ENCODE results near the gene CCDC12.

DNA sequence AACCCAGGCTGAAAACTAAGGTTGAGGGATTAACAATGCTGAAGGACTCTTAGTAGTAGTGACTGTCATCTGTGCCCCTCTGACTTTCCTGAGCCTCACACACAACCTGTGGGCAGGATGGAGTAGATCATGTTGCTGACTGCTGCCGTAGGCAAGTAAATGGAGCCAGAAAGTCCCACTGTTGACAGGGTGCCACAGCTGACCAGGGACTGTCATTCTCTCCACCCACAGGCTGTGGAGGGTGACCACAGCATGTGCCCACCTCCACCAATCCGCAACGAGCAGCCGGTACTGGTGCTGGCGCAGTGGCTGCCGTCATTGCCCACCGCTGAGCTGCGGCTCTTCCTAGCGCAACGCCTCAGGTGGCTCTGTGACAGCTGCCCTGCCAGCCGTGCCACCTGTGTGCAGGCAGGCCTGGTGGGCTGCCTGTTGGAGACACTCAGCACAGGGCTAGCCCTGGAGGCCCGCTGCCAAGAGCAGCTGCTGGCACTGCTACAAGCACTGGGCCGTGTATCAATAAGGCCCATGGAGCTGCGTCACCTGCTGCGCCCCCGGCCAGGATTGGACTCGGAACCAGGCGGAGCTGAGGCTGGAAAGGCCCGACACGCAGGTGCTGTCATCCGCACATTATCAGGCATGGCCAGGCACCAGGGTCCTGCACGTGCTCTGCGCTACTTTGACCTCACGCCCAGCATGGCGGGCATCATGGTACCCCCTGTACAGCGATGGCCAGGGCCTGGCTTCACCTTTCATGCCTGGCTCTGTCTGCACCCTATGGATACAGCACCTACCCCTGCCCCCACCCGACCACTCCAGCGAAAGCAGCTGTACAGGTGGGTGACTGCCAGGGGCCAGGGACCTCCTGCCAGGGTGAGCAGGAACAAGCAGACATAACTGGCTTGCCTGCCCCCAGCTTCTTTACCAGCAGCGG is 18.5 kb upstream of the CCDC12 start:
- TF ChIP-seq, protein P1, sequence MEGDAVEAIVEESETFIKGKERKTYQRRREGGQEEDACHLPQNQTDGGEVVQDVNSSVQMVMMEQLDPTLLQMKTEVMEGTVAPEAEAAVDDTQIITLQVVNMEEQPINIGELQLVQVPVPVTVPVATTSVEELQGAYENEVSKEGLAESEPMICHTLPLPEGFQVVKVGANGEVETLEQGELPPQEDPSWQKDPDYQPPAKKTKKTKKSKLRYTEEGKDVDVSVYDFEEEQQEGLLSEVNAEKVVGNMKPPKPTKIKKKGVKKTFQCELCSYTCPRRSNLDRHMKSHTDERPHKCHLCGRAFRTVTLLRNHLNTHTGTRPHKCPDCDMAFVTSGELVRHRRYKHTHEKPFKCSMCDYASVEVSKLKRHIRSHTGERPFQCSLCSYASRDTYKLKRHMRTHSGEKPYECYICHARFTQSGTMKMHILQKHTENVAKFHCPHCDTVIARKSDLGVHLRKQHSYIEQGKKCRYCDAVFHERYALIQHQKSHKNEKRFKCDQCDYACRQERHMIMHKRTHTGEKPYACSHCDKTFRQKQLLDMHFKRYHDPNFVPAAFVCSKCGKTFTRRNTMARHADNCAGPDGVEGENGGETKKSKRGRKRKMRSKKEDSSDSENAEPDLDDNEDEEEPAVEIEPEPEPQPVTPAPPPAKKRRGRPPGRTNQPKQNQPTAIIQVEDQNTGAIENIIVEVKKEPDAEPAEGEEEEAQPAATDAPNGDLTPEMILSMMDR (IDR thresholded peaks at IDR 0.05; ENCODE audit: insufficient read depth, low read length), result no peak
- TF ChIP-seq POLR2AphosphoS5 (IDR thresholded peaks at IDR 0.05; ENCODE audit: low read depth) (no peak), GABPA (IDR thresholded peaks at IDR 0.05; ENCODE audit: low read depth) (no peak), SPI1 (IDR thresholded peaks at IDR 0.05; ENCODE audit: borderline replicate concordance, low read depth) (no peak)
- TF ChIP-seq, protein P2, sequence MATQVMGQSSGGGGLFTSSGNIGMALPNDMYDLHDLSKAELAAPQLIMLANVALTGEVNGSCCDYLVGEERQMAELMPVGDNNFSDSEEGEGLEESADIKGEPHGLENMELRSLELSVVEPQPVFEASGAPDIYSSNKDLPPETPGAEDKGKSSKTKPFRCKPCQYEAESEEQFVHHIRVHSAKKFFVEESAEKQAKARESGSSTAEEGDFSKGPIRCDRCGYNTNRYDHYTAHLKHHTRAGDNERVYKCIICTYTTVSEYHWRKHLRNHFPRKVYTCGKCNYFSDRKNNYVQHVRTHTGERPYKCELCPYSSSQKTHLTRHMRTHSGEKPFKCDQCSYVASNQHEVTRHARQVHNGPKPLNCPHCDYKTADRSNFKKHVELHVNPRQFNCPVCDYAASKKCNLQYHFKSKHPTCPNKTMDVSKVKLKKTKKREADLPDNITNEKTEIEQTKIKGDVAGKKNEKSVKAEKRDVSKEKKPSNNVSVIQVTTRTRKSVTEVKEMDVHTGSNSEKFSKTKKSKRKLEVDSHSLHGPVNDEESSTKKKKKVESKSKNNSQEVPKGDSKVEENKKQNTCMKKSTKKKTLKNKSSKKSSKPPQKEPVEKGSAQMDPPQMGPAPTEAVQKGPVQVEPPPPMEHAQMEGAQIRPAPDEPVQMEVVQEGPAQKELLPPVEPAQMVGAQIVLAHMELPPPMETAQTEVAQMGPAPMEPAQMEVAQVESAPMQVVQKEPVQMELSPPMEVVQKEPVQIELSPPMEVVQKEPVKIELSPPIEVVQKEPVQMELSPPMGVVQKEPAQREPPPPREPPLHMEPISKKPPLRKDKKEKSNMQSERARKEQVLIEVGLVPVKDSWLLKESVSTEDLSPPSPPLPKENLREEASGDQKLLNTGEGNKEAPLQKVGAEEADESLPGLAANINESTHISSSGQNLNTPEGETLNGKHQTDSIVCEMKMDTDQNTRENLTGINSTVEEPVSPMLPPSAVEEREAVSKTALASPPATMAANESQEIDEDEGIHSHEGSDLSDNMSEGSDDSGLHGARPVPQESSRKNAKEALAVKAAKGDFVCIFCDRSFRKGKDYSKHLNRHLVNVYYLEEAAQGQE (IDR thresholded peaks at IDR 0.05; ENCODE audit: insufficient replicate concordance, low read depth), result no peak

All from HL-60 (cell line).